Amniotic stem cell (primary cell): ENCODE measurements around the gene GAK.

ENCODE experiments used
- DNase-seq: peaks from one replicate; lab custom pipeline; 2025; lab: John Stamatoyannopoulos, UW

Gene GAK

GRCh38 chr4:868421-868820 lies 63.7 kb downstream of the GAK start:
- DNase-seq, result no peak

- no peak for DNase-seq
Measured at GRCh38 chr4:867526-868250, 64.4 kb downstream of the GAK start.

- DNase-seq, result no peak
Measured at GRCh38 chr4:866761-867390, 65.2 kb downstream of the GAK start.

GRCh38 chr4:866068-866760 lies 65.9 kb downstream of the GAK start:
- DNase-seq, result no peak

GRCh38 chr4:865572-865971 lies 66.5 kb downstream of the GAK start:
- DNase-seq, result no peak

- DNase-seq, result no peak
Measured at GRCh38 chr4:865121-865465, 67.0 kb downstream of the GAK start.

- DNase-seq, result no peak
Measured at GRCh38 chr4:864456-865120, 67.5 kb downstream of the GAK start.

- no peak for DNase-seq
Measured at GRCh38 chr4:860561-860960, 71.6 kb downstream of the GAK start.

GRCh38 chr4:859496-859895 lies 72.6 kb downstream of the GAK start:
- DNase-seq, result no peak

- DNase-seq, result no peak
Measured at GRCh38 chr4:858831-859451, 73.2 kb downstream of the GAK start.

- DNase-seq, result no peak
Measured at GRCh38 chr4:858041-858481, 74.1 kb downstream of the GAK start.

GRCh38 chr4:857461-857860 lies 74.7 kb downstream of the GAK start:
- no peak for DNase-seq

GRCh38 chr4:856225-856901 lies 75.8 kb downstream of the GAK start:
- DNase-seq, result no peak

- DNase-seq, result no peak
Measured at GRCh38 chr4:855880-856224, 76.3 kb downstream of the GAK start.

- no peak for DNase-seq
Measured at GRCh38 chr4:854356-854755, 77.8 kb downstream of the GAK start.

GRCh38 chr4:853416-853781 lies 78.7 kb downstream of the GAK start:
- no peak for DNase-seq

- DNase-seq, result no peak
Measured at GRCh38 chr4:851701-852430, 80.2 kb downstream of the GAK start.

- no peak for DNase-seq
Measured at GRCh38 chr4:850323-850945, 81.7 kb downstream of the GAK start.

GRCh38 chr4:849478-850175 lies 82.5 kb downstream of the GAK start:
- no peak for DNase-seq

GRCh38 chr4:848803-849477 lies 83.2 kb downstream of the GAK start:
- no peak for DNase-seq
